ENCODE measurements around the gene DCTN3. TPM values are rescaled to one million over a fixed set of nuclear protein-coding genes. Genes with fewer than 3 reads are reported as not detected.

DCTN3 gene
- total and polyA plus RNA-seq, 2 donors (not counting 1 experiment from before 2014, with no cell fraction given): 106 to 157 TPM

DNA sequence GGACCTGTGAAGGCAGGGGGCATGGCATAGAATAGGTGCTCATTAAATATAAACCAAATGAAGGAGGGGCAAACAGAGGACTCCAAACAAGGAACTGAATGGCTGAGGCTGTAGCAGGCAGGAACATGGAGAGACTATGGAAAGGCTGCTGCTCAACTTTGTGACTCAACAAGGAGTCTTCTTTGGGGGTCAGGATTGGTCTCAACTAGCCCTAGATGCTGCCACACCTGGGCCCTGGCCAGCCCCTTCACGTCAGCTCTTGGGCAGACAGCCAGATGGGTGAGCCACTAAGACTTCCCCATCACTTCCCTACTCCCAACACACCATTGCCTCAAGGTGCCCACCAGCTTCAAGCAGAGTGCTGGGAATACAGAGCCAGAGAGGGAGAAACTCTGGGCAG lies 19.4 kb downstream of the DCTN3 start:
- Histone ChIP-seq H3K79me2 (ENCODE audit: control insufficient read depth, insufficient read depth, low read length) (no peaks in the 10 kb centered on the region), H3K9ac (ENCODE audit: insufficient read depth, low read length) (no peak overlapping the region), H3K4me3 (replicated peaks in 1 of 4; ENCODE audit: control extremely low read depth in 1 of 4, insufficient read depth in 1 of 4, low read depth in 3 of 4, low read length in 4 of 4) (no peak overlapping the region), H3K36me3 (ENCODE audit: control insufficient read depth, insufficient read depth, low read length) (no peaks in the 10 kb centered on the region), H4K20me1 (ENCODE audit: control insufficient read depth, extremely low read depth, insufficient read depth, low read length) (peaks cover 2% of the 10 kb centered on the region), H3K4me2 (ENCODE audit: extremely low read depth, insufficient read depth, low read length) (no peak overlapping the region), H3K9me3 (ENCODE audit: control insufficient read depth, insufficient read depth, low read depth, low read length) (no peaks in the 10 kb centered on the region), H2AFZ (ENCODE audit: low read length) (no peak overlapping the region), H3K27ac (ENCODE audit: insufficient read depth, low read length) (no peak overlapping the region), H3K27me3 (ENCODE audit: control insufficient read depth, insufficient read depth, low read length) (peaks cover 8% of the 10 kb centered on the region), H3K4me1 (ENCODE audit: control insufficient read depth, extremely low read depth, insufficient read depth, low read length) (no peaks in the 10 kb centered on the region)
- no peak for DNase-seq (ENCODE audit: low read depth in 2 of 2)
- TF ChIP-seq EZH2 (IDR thresholded peaks at IDR 0.05; ENCODE audit: low read length, missing control alignments): no peak
- TF ChIP-seq, protein P1, sequence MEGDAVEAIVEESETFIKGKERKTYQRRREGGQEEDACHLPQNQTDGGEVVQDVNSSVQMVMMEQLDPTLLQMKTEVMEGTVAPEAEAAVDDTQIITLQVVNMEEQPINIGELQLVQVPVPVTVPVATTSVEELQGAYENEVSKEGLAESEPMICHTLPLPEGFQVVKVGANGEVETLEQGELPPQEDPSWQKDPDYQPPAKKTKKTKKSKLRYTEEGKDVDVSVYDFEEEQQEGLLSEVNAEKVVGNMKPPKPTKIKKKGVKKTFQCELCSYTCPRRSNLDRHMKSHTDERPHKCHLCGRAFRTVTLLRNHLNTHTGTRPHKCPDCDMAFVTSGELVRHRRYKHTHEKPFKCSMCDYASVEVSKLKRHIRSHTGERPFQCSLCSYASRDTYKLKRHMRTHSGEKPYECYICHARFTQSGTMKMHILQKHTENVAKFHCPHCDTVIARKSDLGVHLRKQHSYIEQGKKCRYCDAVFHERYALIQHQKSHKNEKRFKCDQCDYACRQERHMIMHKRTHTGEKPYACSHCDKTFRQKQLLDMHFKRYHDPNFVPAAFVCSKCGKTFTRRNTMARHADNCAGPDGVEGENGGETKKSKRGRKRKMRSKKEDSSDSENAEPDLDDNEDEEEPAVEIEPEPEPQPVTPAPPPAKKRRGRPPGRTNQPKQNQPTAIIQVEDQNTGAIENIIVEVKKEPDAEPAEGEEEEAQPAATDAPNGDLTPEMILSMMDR (conservative IDR thresholded peaks at IDR 0.05 in 1 of 2, IDR thresholded peaks at IDR 0.05 in 1 of 2; ENCODE audit: low read depth in 1 of 2, low read length in 2 of 2): no peak

DNA sequence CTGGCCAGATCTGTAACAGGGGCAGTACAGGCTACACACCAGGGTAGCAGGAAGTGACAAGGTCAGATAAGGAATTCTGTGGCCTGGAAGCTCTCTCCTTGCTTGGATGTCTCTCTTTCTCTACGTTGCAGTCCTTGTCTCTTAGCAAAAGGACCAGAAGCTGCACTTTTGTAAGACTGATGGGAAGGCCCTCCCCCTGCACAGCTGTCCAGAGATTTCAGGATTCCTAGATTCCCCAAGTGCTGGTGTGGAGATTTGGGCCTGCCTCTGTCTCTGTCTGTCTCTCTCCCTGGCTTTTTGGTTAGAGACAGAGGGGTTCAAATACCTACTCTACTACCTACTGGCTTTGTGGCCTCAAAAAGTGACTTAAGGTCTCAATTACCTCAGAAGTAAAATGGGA lies 20.7 kb downstream of the DCTN3 start:
- H4K20me1 ChIP-seq (ENCODE audit: control insufficient read depth, extremely low read depth, insufficient read depth, low read length): no peaks in the 10 kb centered on the region
- no peaks in the 10 kb centered on the region for H3K36me3 ChIP-seq (ENCODE audit: control insufficient read depth, insufficient read depth, low read length)
- TF ChIP-seq EZH2 (IDR thresholded peaks at IDR 0.05; ENCODE audit: low read length, missing control alignments): no peak
- H3K27ac ChIP-seq (ENCODE audit: insufficient read depth, low read length): no peak overlapping the region
- no peaks in the 10 kb centered on the region for H3K79me2 ChIP-seq (ENCODE audit: control insufficient read depth, insufficient read depth, low read length)
- H3K4me2 ChIP-seq (ENCODE audit: extremely low read depth, insufficient read depth, low read length): no peak overlapping the region
- DNase-seq (ENCODE audit: low read depth in 2 of 2): no peak
- H3K9me3 ChIP-seq (ENCODE audit: control insufficient read depth, insufficient read depth, low read depth, low read length): no peaks in the 10 kb centered on the region
- peaks cover 4% of the 10 kb centered on the region for H3K27me3 ChIP-seq (ENCODE audit: control insufficient read depth, insufficient read depth, low read length)
- H3K4me3 ChIP-seq (replicated peaks in 1 of 4; ENCODE audit: control extremely low read depth in 1 of 4, insufficient read depth in 1 of 4, low read depth in 3 of 4, low read length in 4 of 4): no peak overlapping the region
- no peaks in the 10 kb centered on the region for H3K4me1 ChIP-seq (ENCODE audit: control insufficient read depth, extremely low read depth, insufficient read depth, low read length)
- H3K9ac ChIP-seq (ENCODE audit: insufficient read depth, low read length): no peak overlapping the region
- H2AFZ ChIP-seq (ENCODE audit: low read length): no peak overlapping the region

DNA sequence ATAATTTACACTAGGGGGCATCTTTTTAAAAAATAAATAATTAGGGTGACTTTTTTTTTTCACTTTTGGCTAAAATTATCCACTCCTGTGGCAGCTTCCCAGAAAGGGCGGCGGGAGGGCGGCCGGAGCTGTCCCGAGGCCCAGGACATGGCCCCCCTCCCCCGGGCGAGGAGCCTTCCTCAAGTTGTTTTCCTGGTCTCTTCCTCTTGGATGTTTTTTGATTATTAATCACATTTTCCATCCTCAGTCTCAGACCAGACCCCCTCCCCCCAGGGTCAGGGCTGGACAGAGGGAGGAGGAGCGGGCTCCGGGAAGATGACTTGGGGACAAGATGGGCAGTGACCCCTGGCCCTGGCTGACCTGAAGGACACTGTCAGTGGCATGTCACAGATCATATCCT lies 26.1 kb downstream of the DCTN3 start:
- Histone ChIP-seq H3K27me3 (ENCODE audit: control insufficient read depth, insufficient read depth, low read length) (peaks cover 42% of the 10 kb centered on the region), H3K9ac (ENCODE audit: insufficient read depth, low read length) (no peak overlapping the region)
- TF ChIP-seq, protein P1 (conservative IDR thresholded peaks at IDR 0.05 in 1 of 2, IDR thresholded peaks at IDR 0.05 in 1 of 2; ENCODE audit: low read depth in 1 of 2, low read length in 2 of 2): no peak
- no peak for TF ChIP-seq EZH2 (IDR thresholded peaks at IDR 0.05; ENCODE audit: low read length, missing control alignments)

More for the DNA sequence above, 26.1 kb downstream of the DCTN3 start:
- Histone ChIP-seq H3K27ac (ENCODE audit: insufficient read depth, low read length) (no peak overlapping the region), H3K4me2 (ENCODE audit: extremely low read depth, insufficient read depth, low read length) (no peak overlapping the region), H2AFZ (ENCODE audit: low read length) (no peak overlapping the region), H3K36me3 (ENCODE audit: control insufficient read depth, insufficient read depth, low read length) (no peaks in the 10 kb centered on the region), H3K9me3 (ENCODE audit: control insufficient read depth, insufficient read depth, low read depth, low read length) (no peaks in the 10 kb centered on the region), H3K4me3 (replicated peaks in 1 of 4; ENCODE audit: control extremely low read depth in 1 of 4, insufficient read depth in 1 of 4, low read depth in 3 of 4, low read length in 4 of 4) (no peak overlapping the region), H4K20me1 (ENCODE audit: control insufficient read depth, extremely low read depth, insufficient read depth, low read length) (no peaks in the 10 kb centered on the region), H3K79me2 (ENCODE audit: control insufficient read depth, insufficient read depth, low read length) (no peaks in the 10 kb centered on the region), H3K4me1 (ENCODE audit: control insufficient read depth, extremely low read depth, insufficient read depth, low read length) (no peaks in the 10 kb centered on the region)
- no peak for DNase-seq (ENCODE audit: low read depth in 2 of 2)

Measured in fibroblast of lung (primary cell).